ENCODE results near the gene NFATC1.
"Not testable (repeated sequence)": the region's sequence is repeated elsewhere in the genome, so short reads cannot be mapped to it uniquely, and the experiment has no call there.

NFATC1 gene

GRCh38 chr18:79373736-79374135 is 22.0 kb upstream of the NFATC1 start:
- no peak overlapping the region for H3K27ac ChIP-seq (ENCODE audit: insufficient read depth, low read length, poor library complexity, severe bottlenecking)
- no peak for DNase-seq

GRCh38 chr18:79374408-79375171 is 21.1 kb upstream of the NFATC1 start:
- Histone ChIP-seq H3K4me1 (ENCODE audit: control insufficient read depth, insufficient read depth, low read length, poor library complexity, severe bottlenecking) (peaks cover 7% of the 10 kb centered on the region), H3K9me3 (ENCODE audit: control insufficient read depth, low read length) (no peaks in the 10 kb centered on the region), H3K36me3 (ENCODE audit: control insufficient read depth, insufficient read depth, low read length) (peaks cover 29% of the 10 kb centered on the region), H3K27me3 (replicated peaks; ENCODE audit: control insufficient read depth, insufficient read depth, low read length, poor library complexity, severe bottlenecking) (no peaks in the 10 kb centered on the region), H3K4me3 (ENCODE audit: insufficient read depth, low read depth, low read length, poor library complexity, severe bottlenecking) (no peak overlapping the region), H3K27ac (ENCODE audit: insufficient read depth, low read length, poor library complexity, severe bottlenecking) (no peak overlapping the region)
- no peak for DNase-seq

More at GRCh38 chr18:79373736-79374135, 22.0 kb upstream of the NFATC1 start:
- Histone ChIP-seq H3K4me3 (ENCODE audit: insufficient read depth, low read depth, low read length, poor library complexity, severe bottlenecking) (no peak overlapping the region), H3K36me3 (ENCODE audit: control insufficient read depth, insufficient read depth, low read length) (peaks cover 29% of the 10 kb centered on the region), H3K9me3 (ENCODE audit: control insufficient read depth, low read length) (no peaks in the 10 kb centered on the region), H3K27me3 (replicated peaks; ENCODE audit: control insufficient read depth, insufficient read depth, low read length, poor library complexity, severe bottlenecking) (no peaks in the 10 kb centered on the region), H3K4me1 (ENCODE audit: control insufficient read depth, insufficient read depth, low read length, poor library complexity, severe bottlenecking) (peaks cover 7% of the 10 kb centered on the region)

- Histone ChIP-seq H3K27me3 (replicated peaks; ENCODE audit: control insufficient read depth, insufficient read depth, low read length, poor library complexity, severe bottlenecking) (no peaks in the 10 kb centered on the region), H3K36me3 (ENCODE audit: control insufficient read depth, insufficient read depth, low read length) (peaks cover 29% of the 10 kb centered on the region), H3K27ac (ENCODE audit: insufficient read depth, low read length, poor library complexity, severe bottlenecking) (no peak overlapping the region), H3K4me1 (ENCODE audit: control insufficient read depth, insufficient read depth, low read length, poor library complexity, severe bottlenecking) (peaks cover 7% of the 10 kb centered on the region), H3K4me3 (ENCODE audit: insufficient read depth, low read depth, low read length, poor library complexity, severe bottlenecking) (no peak overlapping the region), H3K9me3 (ENCODE audit: control insufficient read depth, low read length) (no peaks in the 10 kb centered on the region)
- DNase-seq, result no peak
Observed at GRCh38 chr18:79375441-79376154, 20.1 kb upstream of the NFATC1 start.

GRCh38 chr18:79376661-79377060 is 19.1 kb upstream of the NFATC1 start:
- not testable (repeated sequence) for H3K27me3 ChIP-seq (replicated peaks; ENCODE audit: control insufficient read depth, insufficient read depth, low read length, poor library complexity, severe bottlenecking); DNase-seq; H3K4me1 ChIP-seq (ENCODE audit: control insufficient read depth, insufficient read depth, low read length, poor library complexity, severe bottlenecking); H3K4me3 ChIP-seq (ENCODE audit: insufficient read depth, low read depth, low read length, poor library complexity, severe bottlenecking); H3K27ac ChIP-seq (ENCODE audit: insufficient read depth, low read length, poor library complexity, severe bottlenecking); H3K9me3 ChIP-seq (ENCODE audit: control insufficient read depth, low read length)
- peaks cover 29% of the 10 kb centered on the region for H3K36me3 ChIP-seq (ENCODE audit: control insufficient read depth, insufficient read depth, low read length)

GRCh38 chr18:79377187-79377891 is 18.4 kb upstream of the NFATC1 start:
- Histone ChIP-seq H3K9me3 (ENCODE audit: control insufficient read depth, low read length) (no peaks in the 10 kb centered on the region), H3K4me1 (ENCODE audit: control insufficient read depth, insufficient read depth, low read length, poor library complexity, severe bottlenecking) (peaks cover 3% of the 10 kb centered on the region), H3K27me3 (replicated peaks; ENCODE audit: control insufficient read depth, insufficient read depth, low read length, poor library complexity, severe bottlenecking) (no peaks in the 10 kb centered on the region), H3K4me3 (ENCODE audit: insufficient read depth, low read depth, low read length, poor library complexity, severe bottlenecking) (no peak overlapping the region), H3K36me3 (ENCODE audit: control insufficient read depth, insufficient read depth, low read length) (peaks cover 29% of the 10 kb centered on the region), H3K27ac (ENCODE audit: insufficient read depth, low read length, poor library complexity, severe bottlenecking) (no peak overlapping the region)
- DNase-seq, result no peak

- H3K4me1 ChIP-seq (ENCODE audit: control insufficient read depth, insufficient read depth, low read length, poor library complexity, severe bottlenecking), result peaks cover 3% of the 10 kb centered on the region
- no peaks in the 10 kb centered on the region for H3K27me3 ChIP-seq (replicated peaks; ENCODE audit: control insufficient read depth, insufficient read depth, low read length, poor library complexity, severe bottlenecking)
- H3K27ac ChIP-seq (ENCODE audit: insufficient read depth, low read length, poor library complexity, severe bottlenecking), result peak overlapping the region; percentile 31
- no peak overlapping the region for H3K4me3 ChIP-seq (ENCODE audit: insufficient read depth, low read depth, low read length, poor library complexity, severe bottlenecking)
- no peaks in the 10 kb centered on the region for H3K9me3 ChIP-seq (ENCODE audit: control insufficient read depth, low read length)
- peak; percentile 71 to 79 (median 76) for DNase-seq
- H3K36me3 ChIP-seq (ENCODE audit: control insufficient read depth, insufficient read depth, low read length), result peaks cover 29% of the 10 kb centered on the region
Observed at GRCh38 chr18:79378536-79379250, 17.0 kb upstream of the NFATC1 start.

- H3K27me3 ChIP-seq (replicated peaks; ENCODE audit: control insufficient read depth, insufficient read depth, low read length, poor library complexity, severe bottlenecking), result no peaks in the 10 kb centered on the region
- no peak for DNase-seq
- H3K4me1 ChIP-seq (ENCODE audit: control insufficient read depth, insufficient read depth, low read length, poor library complexity, severe bottlenecking), result peaks cover 3% of the 10 kb centered on the region
- H3K9me3 ChIP-seq (ENCODE audit: control insufficient read depth, low read length), result no peaks in the 10 kb centered on the region
- H3K27ac ChIP-seq (ENCODE audit: insufficient read depth, low read length, poor library complexity, severe bottlenecking), result peak overlapping the region; percentile 31
- H3K4me3 ChIP-seq (ENCODE audit: insufficient read depth, low read depth, low read length, poor library complexity, severe bottlenecking), result no peak overlapping the region
- peaks cover 29% of the 10 kb centered on the region for H3K36me3 ChIP-seq (ENCODE audit: control insufficient read depth, insufficient read depth, low read length)
Observed at GRCh38 chr18:79379251-79379905, 16.4 kb upstream of the NFATC1 start.

- Histone ChIP-seq H3K4me1 (ENCODE audit: control insufficient read depth, insufficient read depth, low read length, poor library complexity, severe bottlenecking) (peaks cover 3% of the 10 kb centered on the region), H3K36me3 (ENCODE audit: control insufficient read depth, insufficient read depth, low read length) (peaks cover 23% of the 10 kb centered on the region), H3K27ac (ENCODE audit: insufficient read depth, low read length, poor library complexity, severe bottlenecking) (no peak overlapping the region), H3K4me3 (ENCODE audit: insufficient read depth, low read depth, low read length, poor library complexity, severe bottlenecking) (no peak overlapping the region), H3K9me3 (ENCODE audit: control insufficient read depth, low read length) (no peaks in the 10 kb centered on the region), H3K27me3 (replicated peaks; ENCODE audit: control insufficient read depth, insufficient read depth, low read length, poor library complexity, severe bottlenecking) (no peaks in the 10 kb centered on the region)
- no peak for DNase-seq
Observed at GRCh38 chr18:79379931-79380815, 15.6 kb upstream of the NFATC1 start.
